Measurements from ENCODE around the gene UBIAD1. TPM values are rescaled to one million over a fixed set of nuclear protein-coding genes. Genes with fewer than 3 reads are reported as not detected.

The UBIAD1 gene
- total and polyA plus RNA-seq, 8 donors = 2.2 to 33.8 (median 5.9) TPM

DNA sequence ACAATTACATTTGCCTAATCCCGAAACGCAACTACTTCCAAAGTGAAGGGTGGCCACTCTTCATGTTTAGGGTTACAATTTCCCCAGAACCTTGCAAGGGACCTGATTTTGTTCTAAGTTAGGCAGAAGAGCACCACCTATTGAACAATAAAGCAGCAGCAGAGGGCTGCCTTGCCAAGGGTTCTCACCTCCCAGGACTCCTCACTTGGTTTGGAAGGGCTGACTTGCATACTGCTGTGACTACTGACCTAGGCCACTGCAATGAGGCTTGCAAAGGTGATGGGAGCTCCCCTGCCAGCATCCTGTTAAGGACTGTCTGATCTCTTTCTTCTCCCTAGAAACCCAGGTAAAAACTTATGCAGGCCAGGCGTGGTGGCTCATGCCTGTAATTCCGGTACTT is 24.8 kb upstream of the UBIAD1 start:
- WGBS, 5 donors = 91 to 100% (median 96%) methylated on average over 4 of the region's 4 CpGs
- Histone ChIP-seq H3K27ac (no peak overlapping the region), H3K9me3 (no peaks in the 10 kb centered on the region), H3K27me3 (no peaks in the 10 kb centered on the region), H3K36me3 (peaks cover 63 to 95% (median 90%) of the 10 kb centered on the region in 4 donors), H3K4me3 (no peak overlapping the region), H3K4me1 (no peaks in the 10 kb centered on the region)
- TF ChIP-seq POLR2A (IDR thresholded peaks at IDR 0.05) (no peak), POLR2AphosphoS5 (IDR thresholded peaks at IDR 0.05) (no peak), CTCF (IDR thresholded peaks at IDR 0.05) (no peak), EP300 (IDR thresholded peaks at IDR 0.05) (no peak)
- DNase-seq = no peak
- intact Hi-C loops (cut with DNase I; ENCODE audit: low total_unique reads) = no loop called here

- Histone ChIP-seq H3K36me3 (peaks cover 68 to 96% (median 91%) of the 10 kb centered on the region in 4 donors), H3K4me1 (no peaks in the 10 kb centered on the region), H3K9me3 (no peaks in the 10 kb centered on the region), H3K4me3 (no peak overlapping the region), H3K27me3 (no peaks in the 10 kb centered on the region), H3K27ac (no peak overlapping the region)
- DNase-seq = no peak
- WGBS, 5 donors = 95 to 97% (median 95%) methylated on average over 8 of the region's 8 CpGs
- no peak for TF ChIP-seq POLR2AphosphoS5 (IDR thresholded peaks at IDR 0.05)
- TF ChIP-seq EP300 (IDR thresholded peaks at IDR 0.05) = no peak
- TF ChIP-seq CTCF (IDR thresholded peaks at IDR 0.05) = no peak
- TF ChIP-seq POLR2A (IDR thresholded peaks at IDR 0.05) = no peak
- intact Hi-C loops (cut with DNase I; ENCODE audit: low total_unique reads) = no loop called here
These were observed 20.5 kb upstream of the UBIAD1 start for GRCh38 chr1:11252538-11252937.

DNA sequence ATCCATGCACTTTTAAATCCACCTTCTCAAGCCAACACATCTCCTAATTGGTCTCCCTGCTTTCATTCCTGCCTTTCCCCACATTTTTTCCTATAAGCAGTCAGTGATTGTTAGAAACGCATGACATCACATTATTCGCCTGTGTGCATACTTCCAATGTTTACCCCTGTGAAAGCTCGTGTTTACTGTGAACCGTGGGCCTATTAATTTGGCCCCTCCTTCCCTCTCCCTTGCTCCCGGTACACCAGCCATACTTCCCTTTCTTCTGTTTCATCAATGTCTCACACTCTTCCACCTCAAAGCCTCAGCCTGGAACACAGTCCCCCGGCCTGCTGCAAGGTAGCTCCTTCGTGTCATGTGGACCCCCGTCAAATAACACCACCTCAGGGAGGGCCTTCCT is 19.8 kb upstream of the UBIAD1 start:
- Histone ChIP-seq H3K36me3 (peaks cover 70 to 96% (median 91%) of the 10 kb centered on the region in 4 donors), H3K9me3 (no peaks in the 10 kb centered on the region), H3K4me3 (no peak overlapping the region), H3K27ac (no peak overlapping the region), H3K4me1 (no peaks in the 10 kb centered on the region), H3K27me3 (no peaks in the 10 kb centered on the region)
- WGBS, 5 donors = 62 to 71% (median 68%) methylated on average over 8 of the region's 8 CpGs
- TF ChIP-seq POLR2AphosphoS5 (IDR thresholded peaks at IDR 0.05) = no peak
- TF ChIP-seq CTCF (IDR thresholded peaks at IDR 0.05) = no peak
- TF ChIP-seq POLR2A (IDR thresholded peaks at IDR 0.05) = no peak
- TF ChIP-seq EP300 (IDR thresholded peaks at IDR 0.05) = no peak
- intact Hi-C loops (cut with DNase I; ENCODE audit: low total_unique reads) = no loop called here
- DNase-seq = no peak

GRCh38 chr1:11256299-11256698 is 16.7 kb upstream of the UBIAD1 start:
- intact Hi-C loops (cut with DNase I; ENCODE audit: low total_unique reads) = no loop called here
- H3K4me3 ChIP-seq = no peak overlapping the region
- peaks cover 78 to 85% (median 85%) of the 10 kb centered on the region in 4 donors for H3K36me3 ChIP-seq
- no peaks in the 10 kb centered on the region for H3K27me3 ChIP-seq
- H3K9me3 ChIP-seq = no peaks in the 10 kb centered on the region
- no peak for TF ChIP-seq EP300 (IDR thresholded peaks at IDR 0.05)
- no peak for TF ChIP-seq POLR2AphosphoS5 (IDR thresholded peaks at IDR 0.05)
- no peak for TF ChIP-seq POLR2A (IDR thresholded peaks at IDR 0.05)
- TF ChIP-seq CTCF (IDR thresholded peaks at IDR 0.05) = no peak
- DNase-seq = no peak
- WGBS, 5 donors = 88 to 100% (median 98%) methylated on average over 1 of the region's 1 CpG
- peaks cover 2 to 15% (median 7%) of the 10 kb centered on the region in 4 donors for H3K4me1 ChIP-seq
- H3K27ac ChIP-seq = no peak overlapping the region
